ENCODE measurements around the gene UBAC2.

Gene UBAC2

DNA sequence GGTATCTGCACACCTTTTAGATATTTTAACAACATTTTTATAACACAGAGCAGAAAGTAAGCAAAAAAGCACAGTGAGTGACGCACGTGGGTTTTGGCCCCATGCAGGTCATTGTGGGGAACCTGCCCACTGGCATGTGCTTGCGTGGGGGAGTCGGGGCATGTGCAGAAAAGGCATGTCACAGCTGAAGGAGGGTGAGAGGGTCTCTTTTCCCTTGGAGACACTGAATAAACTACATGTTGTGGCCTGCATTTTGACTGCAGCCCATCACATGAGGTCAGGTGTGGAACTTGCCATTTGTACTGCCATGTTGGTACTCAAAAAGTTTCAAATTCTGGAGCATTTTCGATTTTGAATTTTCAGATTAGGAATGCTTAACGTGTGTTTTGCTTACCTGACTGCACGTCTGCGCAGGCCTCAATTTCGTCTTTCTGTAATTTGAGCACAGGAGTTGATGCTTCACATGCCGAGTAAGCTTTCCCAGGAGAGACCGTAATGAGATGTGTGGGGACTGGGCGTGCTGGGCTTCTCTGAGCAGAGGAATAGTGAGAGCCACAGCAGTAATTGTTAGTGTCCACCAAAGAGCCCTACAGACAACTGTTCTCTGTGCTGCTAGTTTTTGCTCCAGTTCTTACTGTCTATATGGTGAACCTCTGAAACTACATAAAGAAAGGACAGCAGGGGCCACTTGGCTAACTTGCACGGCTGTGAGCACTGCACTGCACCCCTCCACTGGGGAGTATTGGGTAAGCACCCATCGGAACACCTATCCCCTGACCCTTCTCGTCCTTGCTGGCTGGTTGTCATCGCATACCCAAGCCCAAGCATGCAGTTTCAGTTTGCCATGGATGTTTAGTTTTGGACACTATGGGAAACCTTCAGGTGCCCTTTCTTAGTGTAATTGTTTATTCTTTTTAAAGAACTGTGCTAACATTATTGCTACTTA lies 179.5 kb downstream of the UBAC2 start:
- no peak overlapping the region for H3K27ac ChIP-seq
- no peaks in the 10 kb centered on the region for H3K36me3 ChIP-seq (ENCODE audit: insufficient read depth)
- TF ChIP-seq, protein P1, sequence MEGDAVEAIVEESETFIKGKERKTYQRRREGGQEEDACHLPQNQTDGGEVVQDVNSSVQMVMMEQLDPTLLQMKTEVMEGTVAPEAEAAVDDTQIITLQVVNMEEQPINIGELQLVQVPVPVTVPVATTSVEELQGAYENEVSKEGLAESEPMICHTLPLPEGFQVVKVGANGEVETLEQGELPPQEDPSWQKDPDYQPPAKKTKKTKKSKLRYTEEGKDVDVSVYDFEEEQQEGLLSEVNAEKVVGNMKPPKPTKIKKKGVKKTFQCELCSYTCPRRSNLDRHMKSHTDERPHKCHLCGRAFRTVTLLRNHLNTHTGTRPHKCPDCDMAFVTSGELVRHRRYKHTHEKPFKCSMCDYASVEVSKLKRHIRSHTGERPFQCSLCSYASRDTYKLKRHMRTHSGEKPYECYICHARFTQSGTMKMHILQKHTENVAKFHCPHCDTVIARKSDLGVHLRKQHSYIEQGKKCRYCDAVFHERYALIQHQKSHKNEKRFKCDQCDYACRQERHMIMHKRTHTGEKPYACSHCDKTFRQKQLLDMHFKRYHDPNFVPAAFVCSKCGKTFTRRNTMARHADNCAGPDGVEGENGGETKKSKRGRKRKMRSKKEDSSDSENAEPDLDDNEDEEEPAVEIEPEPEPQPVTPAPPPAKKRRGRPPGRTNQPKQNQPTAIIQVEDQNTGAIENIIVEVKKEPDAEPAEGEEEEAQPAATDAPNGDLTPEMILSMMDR (conservative IDR thresholded peaks at IDR 0.05; ENCODE audit: low read depth, low read length) = no peak
- no peak overlapping the region for H2AFZ ChIP-seq (ENCODE audit: low read depth)
- no peak overlapping the region for H3K4me3 ChIP-seq (IDR thresholded peaks at IDR 0.05; ENCODE audit: insufficient read depth, low read depth, low read length)
- no peaks in the 10 kb centered on the region for H3K79me2 ChIP-seq (ENCODE audit: insufficient read depth, low read depth)
- H3K4me2 ChIP-seq = no peak overlapping the region
- H3K27me3 ChIP-seq (ENCODE audit: insufficient read depth, low read depth) = no peaks in the 10 kb centered on the region
- H4K20me1 ChIP-seq (ENCODE audit: insufficient read depth) = no peaks in the 10 kb centered on the region
- H3K9ac ChIP-seq = no peak overlapping the region
- no peaks in the 10 kb centered on the region for H3K4me1 ChIP-seq (ENCODE audit: low read depth, poor library complexity, severe bottlenecking)

DNA sequence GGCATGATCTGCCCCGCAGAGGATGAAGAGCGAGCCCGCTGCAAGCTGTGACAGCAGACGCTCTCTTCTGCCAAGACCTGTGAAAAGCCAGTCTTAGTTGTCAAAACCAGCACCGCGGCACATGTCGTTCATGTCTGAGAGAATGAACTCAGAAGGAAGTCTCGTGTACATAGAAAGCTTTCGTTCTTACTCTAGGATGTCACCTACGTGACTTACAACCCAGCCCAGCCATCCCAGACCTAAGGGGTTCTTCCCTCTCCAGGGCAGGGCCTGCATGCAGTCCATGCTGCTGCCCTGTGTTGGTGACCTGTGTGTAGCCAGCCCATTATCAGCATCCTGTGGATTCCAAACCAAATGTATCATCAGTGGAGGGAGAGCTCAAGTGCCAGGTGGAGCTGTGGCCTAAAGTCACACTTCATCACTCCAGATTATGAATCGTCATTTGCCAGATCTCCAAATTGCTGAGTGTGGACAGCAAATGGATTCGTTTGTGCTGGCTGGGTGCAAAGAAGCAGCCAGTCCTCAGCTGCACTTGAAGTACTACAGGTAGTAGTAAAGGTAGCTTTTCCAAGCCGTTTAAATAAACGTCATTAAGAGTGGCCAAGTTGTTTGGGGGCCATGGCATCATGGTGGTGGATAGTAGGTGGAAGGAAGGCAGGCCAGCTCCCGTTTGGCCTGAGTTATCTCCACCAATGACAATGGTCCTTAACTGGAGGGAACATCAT lies 180.4 kb downstream of the UBAC2 start:
- Histone ChIP-seq H3K36me3 (ENCODE audit: insufficient read depth) (no peaks in the 10 kb centered on the region), H4K20me1 (ENCODE audit: insufficient read depth) (no peaks in the 10 kb centered on the region), H3K4me3 (IDR thresholded peaks at IDR 0.05; ENCODE audit: insufficient read depth, low read depth, low read length) (no peak overlapping the region), H3K4me2 (no peak overlapping the region), H3K79me2 (ENCODE audit: insufficient read depth, low read depth) (no peaks in the 10 kb centered on the region), H3K9ac (no peak overlapping the region), H2AFZ (ENCODE audit: low read depth) (no peak overlapping the region), H3K27me3 (ENCODE audit: insufficient read depth, low read depth) (no peaks in the 10 kb centered on the region), H3K4me1 (ENCODE audit: low read depth, poor library complexity, severe bottlenecking) (no peaks in the 10 kb centered on the region), H3K27ac (no peak overlapping the region)
- TF ChIP-seq, protein P1 (conservative IDR thresholded peaks at IDR 0.05; ENCODE audit: low read depth, low read length) = no peak

DNA sequence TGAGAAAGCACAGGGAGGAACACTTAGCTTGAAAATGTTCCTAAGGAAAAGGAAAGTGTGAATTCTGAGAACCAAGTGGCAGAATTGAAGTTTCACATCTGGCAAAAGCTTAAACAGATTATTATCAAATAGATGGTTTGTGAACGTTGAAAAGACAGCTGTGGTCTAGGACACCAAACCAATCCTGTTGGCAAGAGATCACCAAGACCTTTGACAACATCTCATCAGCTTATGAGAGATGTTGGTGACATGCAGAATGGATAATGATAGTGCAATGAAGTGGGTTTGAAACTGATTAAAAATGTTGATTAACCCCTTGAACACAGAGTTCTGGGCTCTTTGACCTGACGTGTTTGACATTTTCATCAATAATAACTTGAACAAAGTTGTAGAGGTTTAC lies 181.1 kb downstream of the UBAC2 start:
- Histone ChIP-seq H3K27ac (no peak overlapping the region), H3K4me2 (no peak overlapping the region), H2AFZ (ENCODE audit: low read depth) (no peak overlapping the region), H3K9ac (no peak overlapping the region), H3K4me3 (IDR thresholded peaks at IDR 0.05; ENCODE audit: insufficient read depth, low read depth, low read length) (no peak overlapping the region), H4K20me1 (ENCODE audit: insufficient read depth) (no peaks in the 10 kb centered on the region), H3K27me3 (ENCODE audit: insufficient read depth, low read depth) (no peaks in the 10 kb centered on the region), H3K4me1 (ENCODE audit: low read depth, poor library complexity, severe bottlenecking) (no peaks in the 10 kb centered on the region), H3K79me2 (ENCODE audit: insufficient read depth, low read depth) (no peaks in the 10 kb centered on the region), H3K36me3 (ENCODE audit: insufficient read depth) (no peaks in the 10 kb centered on the region)
- TF ChIP-seq, protein P1 (conservative IDR thresholded peaks at IDR 0.05; ENCODE audit: low read depth, low read length) = no peak

DNA sequence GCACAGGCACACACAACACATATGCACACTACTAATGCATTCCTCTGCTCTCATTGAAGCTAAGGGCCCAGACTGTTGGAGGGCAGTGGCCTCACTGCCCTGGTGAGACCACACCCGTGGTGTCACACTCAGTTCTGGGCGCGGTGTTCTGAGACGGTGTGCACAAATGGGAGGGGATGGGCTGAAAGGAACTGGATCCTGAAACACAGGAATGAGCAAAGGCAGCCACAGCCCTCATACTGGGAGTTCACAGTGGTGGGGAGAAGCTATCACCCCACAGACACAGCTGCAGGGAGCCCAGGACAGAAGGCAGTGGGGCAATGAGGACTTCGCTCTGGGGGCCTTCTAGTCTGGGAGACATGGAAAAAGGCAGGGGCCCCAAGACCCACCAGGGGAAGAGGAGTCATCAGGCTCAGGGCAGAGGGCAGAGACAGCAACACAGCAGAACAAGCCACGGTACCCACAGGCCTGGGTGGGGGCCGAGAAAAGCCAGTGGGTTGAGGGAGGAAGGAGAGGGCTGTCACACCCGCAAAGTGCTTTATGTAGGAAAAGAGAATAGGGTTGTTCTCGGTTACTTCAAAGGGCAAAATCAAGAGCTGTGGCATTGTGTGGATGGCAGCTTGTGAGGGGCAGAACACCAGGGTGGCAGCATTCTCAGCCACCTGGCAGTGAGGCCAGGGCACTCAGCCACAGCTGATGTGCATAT lies 181.9 kb downstream of the UBAC2 start:
- Histone ChIP-seq H2AFZ (ENCODE audit: low read depth) (no peak overlapping the region), H3K4me1 (ENCODE audit: low read depth, poor library complexity, severe bottlenecking) (no peaks in the 10 kb centered on the region), H3K36me3 (ENCODE audit: insufficient read depth) (no peaks in the 10 kb centered on the region), H3K79me2 (ENCODE audit: insufficient read depth, low read depth) (no peaks in the 10 kb centered on the region), H3K4me3 (IDR thresholded peaks at IDR 0.05; ENCODE audit: insufficient read depth, low read depth, low read length) (no peak overlapping the region), H3K27ac (no peak overlapping the region), H3K4me2 (no peak overlapping the region), H3K27me3 (ENCODE audit: insufficient read depth, low read depth) (no peaks in the 10 kb centered on the region), H4K20me1 (ENCODE audit: insufficient read depth) (no peaks in the 10 kb centered on the region), H3K9ac (no peak overlapping the region)
- TF ChIP-seq, protein P1 (conservative IDR thresholded peaks at IDR 0.05; ENCODE audit: low read depth, low read length) = no peak
